MM.1S (cell line): ENCODE results near the gene KRTAP15-1.

ENCODE experiments used
- EZH2 ChIP-seq: fragments of 300-600 bp; sonication (generic); optimal IDR thresholded peaks from 2 replicates; pipeline ENCODE3; 2017; ENCODE audit warnings: low read depth, mild to moderate bottlenecking, antibody characterized with exemption, low read length, mixed read lengths
- EZH2phosphoT487 ChIP-seq: fragments of 300-600 bp; sonication (generic); IDR thresholded peaks from 2 replicates; pipeline ENCODE4 v1.6.1; 2018; ENCODE audit warnings: antibody characterized with exemption, low read length
- TF ChIP-seq, protein P1 (sequence below): fragments of 300-600 bp; sonication (generic); IDR thresholded peaks from 2 replicates; pipeline ENCODE4 v1.5.1; 2016; ENCODE audit warnings: antibody characterized with exemption, low read length, mixed read lengths

DNA sequence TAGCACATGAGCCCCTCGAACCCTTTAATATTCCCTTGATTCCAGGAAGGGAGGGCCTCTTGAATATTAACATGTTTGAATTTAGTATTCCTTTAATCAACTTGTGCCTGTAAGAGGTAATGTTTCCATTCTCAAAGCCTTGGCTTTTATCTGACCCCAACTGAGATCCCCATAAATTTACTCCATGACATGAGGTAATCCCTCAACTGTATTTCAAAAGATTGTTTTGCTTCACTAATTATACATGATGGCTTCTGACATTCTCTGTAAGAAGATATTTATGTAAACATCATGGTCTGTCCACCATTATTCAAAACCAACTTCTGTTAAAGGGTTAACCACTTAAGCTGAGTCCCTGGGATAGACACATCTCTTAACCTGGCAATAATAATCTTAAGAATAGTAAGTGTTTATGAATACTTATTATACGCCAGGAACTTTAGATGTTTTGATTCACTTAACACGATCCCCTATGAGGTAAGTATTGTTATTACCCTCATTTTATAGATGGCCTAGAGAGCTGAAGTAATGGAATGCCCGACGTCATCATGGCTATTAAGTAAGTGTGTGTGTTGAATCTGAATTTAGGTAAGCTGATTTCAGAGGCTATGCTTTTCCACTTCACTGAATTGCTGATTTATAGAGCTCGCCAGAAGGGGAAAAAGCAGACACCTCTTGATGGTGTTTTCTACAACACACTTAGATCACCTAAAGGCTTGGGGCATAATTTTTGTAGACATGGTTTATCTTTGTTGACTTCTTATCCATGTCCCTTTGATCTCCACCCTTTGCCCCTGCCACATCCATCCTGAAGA lies 29.0 kb downstream of the KRTAP15-1 start:
- TF ChIP-seq, protein P1, sequence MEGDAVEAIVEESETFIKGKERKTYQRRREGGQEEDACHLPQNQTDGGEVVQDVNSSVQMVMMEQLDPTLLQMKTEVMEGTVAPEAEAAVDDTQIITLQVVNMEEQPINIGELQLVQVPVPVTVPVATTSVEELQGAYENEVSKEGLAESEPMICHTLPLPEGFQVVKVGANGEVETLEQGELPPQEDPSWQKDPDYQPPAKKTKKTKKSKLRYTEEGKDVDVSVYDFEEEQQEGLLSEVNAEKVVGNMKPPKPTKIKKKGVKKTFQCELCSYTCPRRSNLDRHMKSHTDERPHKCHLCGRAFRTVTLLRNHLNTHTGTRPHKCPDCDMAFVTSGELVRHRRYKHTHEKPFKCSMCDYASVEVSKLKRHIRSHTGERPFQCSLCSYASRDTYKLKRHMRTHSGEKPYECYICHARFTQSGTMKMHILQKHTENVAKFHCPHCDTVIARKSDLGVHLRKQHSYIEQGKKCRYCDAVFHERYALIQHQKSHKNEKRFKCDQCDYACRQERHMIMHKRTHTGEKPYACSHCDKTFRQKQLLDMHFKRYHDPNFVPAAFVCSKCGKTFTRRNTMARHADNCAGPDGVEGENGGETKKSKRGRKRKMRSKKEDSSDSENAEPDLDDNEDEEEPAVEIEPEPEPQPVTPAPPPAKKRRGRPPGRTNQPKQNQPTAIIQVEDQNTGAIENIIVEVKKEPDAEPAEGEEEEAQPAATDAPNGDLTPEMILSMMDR, result no peak
- no peak for TF ChIP-seq EZH2phosphoT487
- TF ChIP-seq EZH2, result no peak
